ENCODE results near the gene OR13J1.
A peak's percentile ranks its signal among the peaks of the same experiment; 100 is the strongest.

Gene OR13J1

DNA sequence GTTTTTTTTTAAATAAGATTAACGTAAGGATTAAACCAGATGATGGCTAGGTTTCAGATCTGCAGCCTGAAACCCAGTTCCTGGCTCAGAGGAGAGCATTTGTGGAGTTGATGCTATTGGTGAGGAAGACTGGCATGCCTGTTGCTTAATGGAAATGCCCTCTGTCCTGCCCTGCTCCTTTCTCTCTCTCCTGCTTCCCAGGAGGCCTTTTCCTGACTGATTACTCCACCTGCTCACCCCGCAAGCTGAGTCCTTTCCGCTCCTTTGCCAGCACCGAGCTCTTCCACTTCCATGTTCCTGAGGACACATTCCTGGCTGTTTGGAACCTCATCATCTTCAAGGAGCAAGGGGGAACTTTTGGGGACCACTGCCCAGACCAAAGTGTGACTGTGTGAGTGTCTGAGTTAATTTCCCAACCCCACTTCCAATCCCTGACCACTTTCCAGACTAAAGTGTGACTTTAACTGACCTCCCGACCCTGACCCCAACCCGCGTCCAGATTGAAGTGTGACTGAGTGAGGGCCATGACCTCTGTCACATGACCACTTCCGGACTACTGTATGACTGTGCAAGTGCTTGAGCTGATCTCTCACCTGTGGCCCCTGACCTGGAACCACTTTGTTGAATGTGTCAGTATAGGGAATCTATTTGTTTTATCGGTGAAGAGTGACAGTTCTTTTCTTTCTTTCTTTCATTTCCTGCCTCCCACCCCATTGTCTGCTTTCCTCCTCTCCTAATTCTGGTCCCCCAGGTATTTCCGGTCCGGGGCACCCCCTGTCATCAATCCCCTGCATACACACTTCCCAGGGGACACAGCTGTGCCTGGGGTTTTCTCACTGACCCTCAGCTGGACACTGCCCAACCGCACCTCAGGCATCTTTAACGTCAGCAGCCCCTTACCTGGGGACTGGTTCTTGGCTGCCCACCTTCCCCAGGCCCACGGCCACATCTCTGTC is 35.7 kb downstream of the OR13J1 start:
- Histone ChIP-seq H3K27me3 (replicated peaks; ENCODE audit: control insufficient read depth, insufficient read depth, low read length) (no peaks in the 10 kb centered on the region), H3K4me3 (replicated peaks; ENCODE audit: low read depth, low read length) (no peak overlapping the region), H3K36me3 (ENCODE audit: control insufficient read depth, insufficient read depth, low read length) (no peaks in the 10 kb centered on the region)
- TF ChIP-seq, protein P1, sequence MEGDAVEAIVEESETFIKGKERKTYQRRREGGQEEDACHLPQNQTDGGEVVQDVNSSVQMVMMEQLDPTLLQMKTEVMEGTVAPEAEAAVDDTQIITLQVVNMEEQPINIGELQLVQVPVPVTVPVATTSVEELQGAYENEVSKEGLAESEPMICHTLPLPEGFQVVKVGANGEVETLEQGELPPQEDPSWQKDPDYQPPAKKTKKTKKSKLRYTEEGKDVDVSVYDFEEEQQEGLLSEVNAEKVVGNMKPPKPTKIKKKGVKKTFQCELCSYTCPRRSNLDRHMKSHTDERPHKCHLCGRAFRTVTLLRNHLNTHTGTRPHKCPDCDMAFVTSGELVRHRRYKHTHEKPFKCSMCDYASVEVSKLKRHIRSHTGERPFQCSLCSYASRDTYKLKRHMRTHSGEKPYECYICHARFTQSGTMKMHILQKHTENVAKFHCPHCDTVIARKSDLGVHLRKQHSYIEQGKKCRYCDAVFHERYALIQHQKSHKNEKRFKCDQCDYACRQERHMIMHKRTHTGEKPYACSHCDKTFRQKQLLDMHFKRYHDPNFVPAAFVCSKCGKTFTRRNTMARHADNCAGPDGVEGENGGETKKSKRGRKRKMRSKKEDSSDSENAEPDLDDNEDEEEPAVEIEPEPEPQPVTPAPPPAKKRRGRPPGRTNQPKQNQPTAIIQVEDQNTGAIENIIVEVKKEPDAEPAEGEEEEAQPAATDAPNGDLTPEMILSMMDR (IDR thresholded peaks at IDR 0.05; ENCODE audit: insufficient read depth, low read length, poor library complexity, severe bottlenecking), result no peak
- DNase-seq (ENCODE audit: extremely low read depth, insufficient read length), result no peak

GRCh38 chr9:35832814-35833213 is 37.4 kb downstream of the OR13J1 start:
- Histone ChIP-seq H3K4me3 (replicated peaks; ENCODE audit: low read depth, low read length) (no peak overlapping the region), H3K27me3 (replicated peaks; ENCODE audit: control insufficient read depth, insufficient read depth, low read length) (no peaks in the 10 kb centered on the region), H3K36me3 (ENCODE audit: control insufficient read depth, insufficient read depth, low read length) (no peaks in the 10 kb centered on the region)
- DNase-seq (ENCODE audit: extremely low read depth, insufficient read length), result no peak
- TF ChIP-seq, protein P1 (IDR thresholded peaks at IDR 0.05; ENCODE audit: insufficient read depth, low read length, poor library complexity, severe bottlenecking), result no peak

GRCh38 chr9:35831040-35831439 is 39.2 kb downstream of the OR13J1 start:
- DNase-seq (ENCODE audit: extremely low read depth, insufficient read length), result no peak
- TF ChIP-seq, protein P1 (IDR thresholded peaks at IDR 0.05; ENCODE audit: insufficient read depth, low read length, poor library complexity, severe bottlenecking), result no peak
- H3K36me3 ChIP-seq (ENCODE audit: control insufficient read depth, insufficient read depth, low read length), result no peaks in the 10 kb centered on the region

DNA sequence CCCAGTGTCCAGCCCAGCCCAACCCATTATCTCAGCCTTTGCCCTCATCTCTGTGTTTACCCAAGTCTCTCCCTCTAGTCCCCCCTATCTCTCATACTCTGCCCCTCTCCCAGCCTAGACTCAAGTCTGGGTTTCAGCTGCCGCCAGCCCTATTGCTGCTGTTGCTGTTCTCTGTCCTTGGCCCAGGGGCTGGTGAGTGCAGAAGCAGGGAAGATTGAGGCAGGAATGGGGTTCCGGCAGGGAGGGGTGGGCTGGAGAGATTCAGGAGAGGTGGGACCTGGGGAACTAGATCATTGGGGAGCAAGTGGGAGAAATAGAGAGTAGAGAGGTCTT is 40.5 kb downstream of the OR13J1 start:
- Histone ChIP-seq H3K36me3 (ENCODE audit: control insufficient read depth, insufficient read depth, low read length) (no peaks in the 10 kb centered on the region), H3K27me3 (replicated peaks; ENCODE audit: control insufficient read depth, insufficient read depth, low read length) (no peaks in the 10 kb centered on the region), H3K4me3 (replicated peaks; ENCODE audit: low read depth, low read length) (peak overlapping the region; percentile 86)
- TF ChIP-seq, protein P1 (IDR thresholded peaks at IDR 0.05; ENCODE audit: insufficient read depth, low read length, poor library complexity, severe bottlenecking), result no peak
- DNase-seq (ENCODE audit: extremely low read depth, insufficient read length), result no peak

More at GRCh38 chr9:35831040-35831439, 39.2 kb downstream of the OR13J1 start:
- Histone ChIP-seq H3K4me3 (replicated peaks; ENCODE audit: low read depth, low read length) (no peak overlapping the region), H3K27me3 (replicated peaks; ENCODE audit: control insufficient read depth, insufficient read depth, low read length) (no peaks in the 10 kb centered on the region)

GRCh38 chr9:35829084-35829763 is 41.0 kb downstream of the OR13J1 start, which contains the start of gene TMEM8B:
Gene TMEM8B (plus strand): TSS chr9:35829228. CDS start chr9:35829448, 220 bp downstream.
- H3K27me3 ChIP-seq (replicated peaks; ENCODE audit: control insufficient read depth, insufficient read depth, low read length), result no peaks in the 10 kb centered on the region
- peak; percentile 91 for DNase-seq (ENCODE audit: extremely low read depth, insufficient read length)
- TF ChIP-seq, protein P1 (IDR thresholded peaks at IDR 0.05; ENCODE audit: insufficient read depth, low read length, poor library complexity, severe bottlenecking), result no peak
- peak within 1 kb of the TSS; percentile 86 for H3K4me3 ChIP-seq (replicated peaks; ENCODE audit: low read depth, low read length)
- H3K36me3 ChIP-seq (ENCODE audit: control insufficient read depth, insufficient read depth, low read length), result no peaks in the 10 kb centered on the region

Data from GM06990 (cell line).